Osteocyte (in vitro differentiated cells): ENCODE data around the gene RAPGEF4. TPM values are rescaled to one million over a fixed set of nuclear protein-coding genes. Genes with fewer than 3 reads are reported as not detected.

Experiments
- DNase-seq: peaks from one replicate; pipeline ENCODE4 v3.0.0; 2021; ENCODE audit warnings: mixed read lengths; ENCODE audit not compliant: unreplicated experiment; ENCODE audit errors: extremely low spot score
- H3K27ac Mint-ChIP-seq: one replicate; pipeline ENCODE4 v1.8.0; 2021; ENCODE audit warnings: mild to moderate bottlenecking, mixed read lengths; ENCODE audit not compliant: unreplicated experiment
- H3K27me3 Mint-ChIP-seq: one replicate; pipeline ENCODE4 v1.8.0; 2021; ENCODE audit warnings: mixed read lengths; ENCODE audit not compliant: unreplicated experiment
- H3K36me3 Mint-ChIP-seq: one replicate; pipeline ENCODE4 v1.8.0; 2021; ENCODE audit warnings: mixed read lengths; ENCODE audit not compliant: unreplicated experiment
- H3K4me1 Mint-ChIP-seq: one replicate; pipeline ENCODE4 v1.8.0; 2021; ENCODE audit warnings: mixed read lengths; ENCODE audit not compliant: unreplicated experiment
- H3K4me3 Mint-ChIP-seq: one replicate; pipeline ENCODE4 v1.8.0; 2021; ENCODE audit warnings: mild to moderate bottlenecking, moderate library complexity, mixed read lengths; ENCODE audit not compliant: unreplicated experiment
- H3K9me3 Mint-ChIP-seq: one replicate; pipeline ENCODE4 v1.8.0; 2021; ENCODE audit warnings: mixed read lengths; ENCODE audit not compliant: unreplicated experiment
- CTCF ChIP-seq: fragments of 200-600 bp; sonication (generic); IDR thresholded peaks from 2 replicates; pipeline ENCODE4 v1.5.0; 2021; ENCODE audit warnings: antibody characterized with exemption, mild to moderate bottlenecking, moderate library complexity
- total RNA-seq: library from RNA; stranded (reverse); gene quantifications from 2 replicates; pipeline ENCODE4 v1.2.1, GENCODE V29; 2021

The RAPGEF4 gene
- total RNA-seq, 1 donor from 2014 or later, result 0.91 TPM

- Mint-ChIP-seq H3K4me3 (no peak overlapping the region), H3K27me3 (peaks cover 3% of the 10 kb centered on the region), H3K36me3 (no peaks in the 10 kb centered on the region), H3K4me1 (peaks cover 47% of the 10 kb centered on the region), H3K9me3 (no peaks in the 10 kb centered on the region), H3K27ac (no peak overlapping the region)
- TF ChIP-seq CTCF, result peak; percentile 59
- DNase-seq, result no peak
Measured at GRCh38 chr2:172972005-172972619, 236.5 kb downstream of the RAPGEF4 start.

- H3K27me3 Mint-ChIP-seq, result peaks cover 8% of the 10 kb centered on the region
- no peak for TF ChIP-seq CTCF
- DNase-seq, result no peak
- H3K9me3 Mint-ChIP-seq, result no peaks in the 10 kb centered on the region
- no peaks in the 10 kb centered on the region for H3K36me3 Mint-ChIP-seq
- H3K4me1 Mint-ChIP-seq, result peaks cover 20% of the 10 kb centered on the region
- H3K4me3 Mint-ChIP-seq, result no peak overlapping the region
- H3K27ac Mint-ChIP-seq, result no peak overlapping the region
Measured at GRCh38 chr2:172974762-172975161, 239.1 kb downstream of the RAPGEF4 start.

- peaks cover 13% of the 10 kb centered on the region for H3K27me3 Mint-ChIP-seq
- H3K9me3 Mint-ChIP-seq, result no peaks in the 10 kb centered on the region
- H3K4me3 Mint-ChIP-seq, result no peak overlapping the region
- no peak for DNase-seq
- no peaks in the 10 kb centered on the region for H3K36me3 Mint-ChIP-seq
- peaks cover 7% of the 10 kb centered on the region for H3K4me1 Mint-ChIP-seq
- no peak overlapping the region for H3K27ac Mint-ChIP-seq
- no peak for TF ChIP-seq CTCF
Measured at GRCh38 chr2:172976116-172976515, 240.5 kb downstream of the RAPGEF4 start.

DNA sequence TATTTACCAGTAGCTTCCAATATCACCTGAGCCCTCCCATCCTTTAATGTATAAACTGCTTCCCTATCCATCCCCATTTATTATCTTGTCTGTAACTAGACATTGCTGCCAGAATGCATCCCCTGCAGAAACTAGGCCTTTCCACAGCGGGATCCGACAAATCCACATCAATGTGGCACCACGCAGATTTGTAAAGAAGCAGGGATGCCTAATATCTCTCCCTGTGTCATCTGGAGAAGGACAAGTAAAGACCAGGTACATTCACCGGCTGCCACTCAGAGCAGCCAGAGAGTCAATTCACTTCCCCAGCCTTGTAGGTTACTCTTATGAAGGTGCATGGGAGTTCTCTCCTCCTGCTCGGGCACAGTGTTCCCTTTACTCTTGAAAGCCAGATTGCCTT, 241.2 kb downstream of the RAPGEF4 start:
- Mint-ChIP-seq H3K4me1 (no peaks in the 10 kb centered on the region), H3K27me3 (peaks cover 13% of the 10 kb centered on the region), H3K9me3 (no peaks in the 10 kb centered on the region), H3K36me3 (no peaks in the 10 kb centered on the region), H3K27ac (no peak overlapping the region), H3K4me3 (no peak overlapping the region)
- no peak for TF ChIP-seq CTCF
- no peak for DNase-seq

DNA sequence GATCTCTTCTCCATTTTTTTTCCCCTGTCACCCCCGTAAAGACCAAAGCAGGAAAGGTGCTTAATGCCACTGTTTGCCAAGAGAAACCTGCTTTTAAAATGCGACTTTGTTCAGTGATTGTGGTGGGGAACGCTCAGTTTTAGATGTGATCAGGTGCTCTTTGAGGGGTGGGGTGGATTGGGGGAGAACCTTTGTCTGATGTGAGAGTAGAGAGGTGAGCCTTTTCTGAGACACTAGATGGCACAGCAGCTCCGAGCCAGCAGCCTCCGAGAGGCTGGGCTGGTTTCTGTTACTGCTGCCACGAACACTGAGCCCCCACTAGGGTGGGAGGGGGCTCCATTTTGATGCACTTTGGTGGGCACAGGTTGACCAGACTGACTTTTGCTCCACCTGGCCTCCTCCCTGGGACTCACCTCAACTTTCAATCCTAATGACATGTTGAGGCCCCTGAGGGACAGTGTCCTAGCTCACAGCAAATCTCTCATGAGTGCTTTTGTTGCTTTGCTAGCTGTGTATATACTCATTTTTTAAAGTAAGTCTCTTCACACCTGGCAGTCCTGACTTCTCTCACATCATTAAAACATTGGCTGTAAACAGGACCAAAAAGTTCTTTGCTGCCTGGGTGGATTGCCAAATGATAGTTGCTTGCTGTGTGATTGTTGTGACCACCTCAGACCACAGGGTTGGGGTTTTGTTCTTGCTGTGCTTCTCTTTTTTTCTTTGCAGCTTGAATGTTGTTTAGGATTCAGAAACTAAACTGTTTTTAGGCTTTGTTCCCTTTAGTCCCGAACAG, 241.8 kb downstream of the RAPGEF4 start:
- Mint-ChIP-seq H3K4me1 (no peaks in the 10 kb centered on the region), H3K4me3 (no peak overlapping the region), H3K36me3 (no peaks in the 10 kb centered on the region), H3K27ac (no peak overlapping the region), H3K27me3 (peaks cover 13% of the 10 kb centered on the region), H3K9me3 (no peaks in the 10 kb centered on the region)
- TF ChIP-seq CTCF, result peak; percentile 15
- no peak for DNase-seq
